ENCODE measurements around the gene SPATA17.
"Not testable (repeated sequence)": the region's sequence is repeated elsewhere in the genome, so short reads cannot be mapped to it uniquely, and the experiment has no call there.

Gene SPATA17

DNA sequence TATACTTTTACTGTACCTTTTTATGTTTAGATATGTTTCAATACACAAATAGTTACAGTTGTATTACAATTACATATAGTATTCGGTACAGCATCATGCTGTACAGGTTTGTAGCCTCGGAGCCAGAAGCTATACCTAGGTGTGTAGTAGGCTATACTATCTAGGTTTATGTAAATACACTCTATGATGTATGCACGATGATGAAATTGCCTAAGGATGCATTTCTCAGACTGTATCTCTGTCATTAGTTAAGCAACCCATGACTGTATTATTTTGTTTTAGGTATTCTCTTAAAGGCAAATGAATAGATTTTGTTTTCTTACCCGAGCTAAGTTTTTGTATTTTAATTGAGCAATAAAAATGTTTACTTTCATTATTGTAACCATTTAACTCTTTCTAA, 56.4 kb downstream of the SPATA17 start:
- DNase-seq = no peak

DNA sequence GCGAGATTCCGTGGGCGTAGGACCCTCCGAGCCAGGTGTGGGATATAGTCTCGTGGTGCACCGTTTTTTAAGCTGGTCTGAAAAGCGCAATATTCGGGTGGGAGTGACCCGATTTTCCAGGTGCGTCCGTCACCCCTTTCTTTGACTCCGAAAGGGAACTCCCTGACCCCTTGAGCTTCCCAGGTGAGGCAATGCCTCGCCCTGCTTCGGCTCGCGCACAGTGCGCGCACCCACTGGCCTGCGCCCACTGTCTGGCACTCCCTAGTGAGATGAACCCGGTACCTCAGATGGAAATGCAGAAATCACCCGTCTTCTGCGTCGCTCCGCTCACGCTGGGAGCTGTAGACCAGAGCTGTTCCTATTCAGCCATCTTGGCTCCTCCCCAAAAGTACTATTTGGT, 65.0 kb downstream of the SPATA17 start:
- not testable (repeated sequence) for DNase-seq

DNA sequence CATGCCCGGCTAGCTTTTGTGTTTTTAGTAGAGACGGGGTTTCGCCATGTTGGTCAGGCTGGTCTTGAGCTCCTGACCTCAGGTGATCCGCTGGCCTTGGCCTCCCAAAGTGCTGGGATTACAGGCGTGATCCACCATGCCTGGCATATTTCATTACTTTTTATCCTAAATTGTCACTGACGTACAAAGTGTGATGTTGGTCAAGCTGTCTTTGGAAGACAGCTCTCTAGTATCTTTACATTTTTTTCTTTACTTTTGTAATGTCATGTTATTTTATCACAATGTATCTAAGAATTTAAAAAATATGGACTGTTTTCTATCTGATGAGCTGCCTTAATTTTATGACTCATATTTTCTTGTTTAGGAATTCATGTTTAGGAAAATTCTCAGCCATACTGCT, 72.2 kb downstream of the SPATA17 start:
- DNase-seq = no peak

DNA sequence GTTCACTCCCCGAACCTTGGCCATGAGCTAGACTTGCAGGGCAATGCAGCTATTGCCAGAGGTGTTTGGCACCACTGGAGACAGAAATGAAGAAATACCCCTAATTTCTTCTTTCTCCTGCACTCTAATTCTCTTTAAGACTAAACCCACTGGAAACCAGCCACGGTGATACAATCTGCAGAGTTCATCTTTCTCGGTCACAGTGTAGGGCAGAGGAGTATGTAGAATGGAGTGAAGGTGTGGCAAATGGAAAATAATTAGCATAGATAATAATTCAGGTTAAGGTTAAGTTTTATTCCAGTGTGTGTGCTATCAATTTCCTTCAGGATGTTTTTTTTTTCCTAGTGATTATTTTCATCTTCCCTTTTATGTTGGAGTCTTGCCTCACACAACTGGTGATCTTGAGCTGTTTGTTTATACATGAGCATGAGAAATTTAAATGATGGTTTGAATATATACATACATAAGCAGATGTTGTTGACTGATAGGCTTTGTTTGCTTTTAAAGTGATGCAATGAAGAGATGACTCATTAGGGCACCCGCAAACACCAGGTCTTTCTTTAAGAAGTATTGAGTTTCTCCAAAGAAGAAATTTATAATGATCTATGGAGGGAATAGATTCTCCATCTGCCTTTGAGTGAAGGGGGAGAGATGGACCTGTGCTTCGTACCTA, 81.9 kb downstream of the SPATA17 start:
- no peak for DNase-seq

DNA sequence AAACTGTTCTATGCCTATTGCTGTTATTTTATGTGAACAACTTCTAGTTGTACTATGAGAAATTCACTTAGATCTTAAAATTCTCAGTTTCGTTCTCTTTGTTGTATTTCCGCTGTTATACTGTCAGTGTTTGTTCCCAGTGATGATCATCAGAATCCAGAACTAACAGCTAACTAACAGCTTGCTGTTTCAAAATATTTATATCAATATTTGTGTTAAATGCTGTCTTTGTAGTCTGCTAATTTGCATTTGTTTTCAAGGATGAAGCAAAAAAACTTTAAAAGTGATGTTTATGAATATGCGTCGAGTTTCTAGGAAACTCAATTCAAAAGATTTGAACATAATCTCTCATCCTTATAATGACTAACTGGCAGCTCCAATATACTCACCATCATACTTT, 84.5 kb downstream of the SPATA17 start:
- DNase-seq = no peak

DNA sequence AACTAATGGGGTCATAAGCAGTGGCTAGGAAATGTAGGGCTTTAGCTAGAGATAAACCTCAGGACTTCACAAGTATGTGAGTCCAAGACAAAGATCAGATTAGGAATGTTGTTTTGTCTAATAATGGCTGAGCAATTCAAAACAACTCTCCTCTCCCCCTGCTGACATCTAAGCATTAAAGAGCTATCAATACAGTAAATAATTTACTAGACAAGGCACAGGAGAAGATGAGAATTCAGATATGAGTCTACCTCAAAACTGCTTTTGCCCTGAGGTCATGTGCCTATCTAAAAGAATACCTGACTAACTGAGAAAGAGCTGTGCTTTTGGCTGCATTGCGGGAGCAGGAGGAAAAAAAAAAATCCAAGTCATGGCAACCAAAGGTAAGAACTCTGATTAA, 86.8 kb downstream of the SPATA17 start:
- no peak for DNase-seq

DNA sequence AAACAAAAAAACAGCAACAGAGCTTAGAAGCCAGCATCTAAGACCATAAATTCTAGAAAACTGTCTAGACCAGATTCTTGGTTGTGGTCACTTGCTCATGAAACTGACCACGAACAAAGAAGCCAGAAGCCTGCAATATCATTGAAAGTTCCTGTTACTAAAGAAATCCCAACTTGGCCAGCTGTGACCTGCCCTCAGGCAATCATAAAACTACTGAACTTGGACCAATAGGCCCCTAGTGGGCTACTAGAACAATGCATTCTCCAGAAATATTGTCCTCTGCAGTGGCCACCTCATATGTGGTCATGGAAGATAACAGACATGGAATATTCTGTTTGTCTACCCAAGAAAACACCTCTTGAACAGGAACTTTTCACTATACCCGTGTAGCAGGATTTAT, 87.7 kb downstream of the SPATA17 start:
- DNase-seq = no peak

DNA sequence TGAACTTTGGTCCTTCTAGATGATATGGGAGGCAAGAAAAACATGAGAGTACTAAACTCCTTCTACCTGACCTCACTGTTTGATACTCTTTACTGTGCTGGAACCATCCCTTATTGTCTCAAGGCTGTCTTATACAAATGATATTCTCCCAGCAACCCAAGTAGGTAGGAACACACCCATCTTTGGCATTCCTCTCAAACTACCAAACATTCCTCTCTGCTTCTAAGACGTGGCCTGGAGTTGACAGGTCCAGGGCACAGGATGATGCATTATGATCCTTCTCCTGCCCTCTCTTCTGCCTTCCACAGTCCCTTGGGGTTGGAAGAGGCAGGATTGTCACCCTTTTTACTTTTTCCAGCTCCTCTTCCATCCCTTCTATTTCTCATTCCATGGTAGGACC, 90.5 kb downstream of the SPATA17 start:
- no peak for DNase-seq

DNA sequence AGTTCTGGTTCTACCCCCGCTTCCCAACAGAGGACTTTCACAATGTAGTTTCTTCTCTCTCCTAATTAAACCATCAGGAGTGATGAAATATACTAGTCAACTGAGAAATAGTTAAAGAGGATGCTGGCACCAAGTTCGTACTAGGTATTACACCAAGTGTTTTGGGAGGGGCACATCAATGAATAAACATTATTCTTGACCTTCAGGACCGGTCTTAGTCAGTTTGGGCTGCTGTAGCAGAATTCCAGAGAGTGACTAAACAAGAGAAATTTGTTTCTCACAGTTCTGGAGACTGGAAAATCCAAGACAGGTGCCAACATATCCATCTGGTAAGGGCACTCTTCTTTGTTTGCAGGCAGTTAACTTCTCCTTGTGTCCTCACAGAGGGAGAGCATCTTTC, 103.8 kb downstream of the SPATA17 start:
- no peak for DNase-seq

DNA sequence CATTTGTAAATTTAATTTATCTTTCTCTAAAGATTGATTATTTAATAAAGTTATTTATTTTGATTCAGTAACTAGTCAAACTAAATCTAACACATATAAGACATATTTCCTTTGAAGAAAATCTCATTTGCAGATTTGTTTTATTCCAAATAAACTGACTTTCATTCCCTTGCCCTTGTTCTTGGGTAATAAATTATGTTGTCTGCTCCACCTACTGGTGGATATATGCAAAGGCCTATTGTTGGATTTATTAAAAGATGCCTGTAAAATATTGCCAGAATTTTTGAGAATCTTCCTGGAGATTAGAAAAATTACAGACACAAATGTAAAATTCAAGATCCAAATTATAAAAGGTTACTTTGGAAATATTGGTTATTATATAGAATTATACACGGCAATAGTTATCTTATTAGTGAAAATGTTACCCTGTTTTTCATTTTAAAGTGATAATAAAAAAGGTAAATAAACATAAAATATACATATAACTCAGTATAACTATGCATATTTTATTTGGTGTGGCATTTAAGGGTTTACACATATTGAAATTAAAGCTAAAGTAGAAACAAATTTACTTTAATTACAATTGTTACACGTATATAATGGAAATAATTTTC, 116.1 kb downstream of the SPATA17 start:
- DNase-seq = no peak

DNA sequence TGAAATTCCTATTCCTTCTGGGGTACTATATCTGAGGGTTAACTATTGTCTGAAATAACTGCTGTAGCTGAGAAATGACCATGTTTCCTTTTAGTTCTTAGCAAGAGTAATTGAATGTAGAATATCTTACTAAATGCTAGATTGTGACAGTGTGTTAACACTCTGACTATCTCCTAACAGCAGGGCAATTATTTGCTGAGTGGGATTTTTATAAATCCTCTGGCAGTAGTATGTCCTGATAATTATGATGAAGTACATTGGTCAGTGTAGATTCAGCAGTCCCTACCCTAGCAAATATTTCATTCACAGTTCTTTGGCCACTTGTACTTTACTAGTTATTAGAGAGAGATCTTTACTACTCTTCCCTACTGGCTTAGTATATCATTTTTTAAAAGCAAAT, 138.6 kb downstream of the SPATA17 start:
- DNase-seq = no peak

DNA sequence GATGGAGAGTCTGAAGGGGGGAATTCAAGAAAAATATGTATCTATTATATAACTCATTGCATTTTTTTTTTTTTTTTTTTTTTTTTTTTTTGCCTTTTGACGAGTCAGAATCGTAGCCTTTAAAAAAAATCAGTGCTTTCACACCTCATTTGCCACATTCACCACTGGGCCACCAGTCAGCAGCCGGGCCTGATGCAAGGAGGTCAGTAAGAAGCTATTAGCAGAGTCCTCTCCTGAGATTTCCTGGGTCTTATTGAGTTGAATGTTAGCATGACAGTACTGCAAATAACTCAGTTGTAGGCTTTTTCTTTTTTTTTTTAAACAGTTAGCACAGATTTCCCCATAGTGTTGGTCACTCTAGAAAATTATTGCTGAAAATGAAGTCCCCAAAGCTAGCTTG, 139.8 kb downstream of the SPATA17 start:
- no peak for DNase-seq

DNA sequence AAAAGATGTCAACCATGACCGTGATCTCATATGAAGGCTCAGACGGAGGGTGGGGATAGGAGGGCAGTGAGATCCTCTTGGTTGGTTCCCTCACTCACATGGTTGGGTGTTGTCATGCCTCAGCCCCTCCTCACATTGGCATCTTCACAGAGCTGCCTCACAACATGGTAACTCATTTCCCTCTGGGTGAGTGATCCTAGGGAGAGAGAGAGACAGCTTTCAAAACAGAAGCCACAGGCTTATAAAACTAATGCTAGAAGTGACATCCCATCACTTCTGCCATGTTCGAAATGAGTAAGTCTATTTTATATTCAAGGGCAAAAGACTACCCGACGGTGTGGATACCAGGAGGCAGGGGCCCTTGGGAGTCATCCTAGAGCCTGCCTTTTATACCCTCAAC, 145.5 kb downstream of the SPATA17 start:
- no peak for DNase-seq

DNA sequence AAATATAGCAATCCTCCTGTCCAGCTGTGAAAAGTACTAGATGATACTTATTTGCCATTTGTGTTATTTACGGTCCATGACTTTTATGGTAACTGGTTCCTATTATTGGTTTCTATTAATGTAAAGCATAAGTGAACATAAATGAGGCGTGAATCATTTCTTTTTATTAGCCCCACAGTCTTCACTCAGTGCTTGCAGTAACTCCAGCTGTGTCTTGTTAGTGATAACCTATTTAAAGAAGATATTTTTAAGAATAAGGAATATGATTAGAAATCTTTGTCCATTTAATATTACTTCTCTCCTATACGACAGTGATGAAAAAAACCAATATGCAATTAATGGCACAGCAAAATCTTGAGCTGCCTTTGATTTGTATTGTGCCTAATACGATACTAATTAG, 149.9 kb downstream of the SPATA17 start:
- DNase-seq = no peak

DNA sequence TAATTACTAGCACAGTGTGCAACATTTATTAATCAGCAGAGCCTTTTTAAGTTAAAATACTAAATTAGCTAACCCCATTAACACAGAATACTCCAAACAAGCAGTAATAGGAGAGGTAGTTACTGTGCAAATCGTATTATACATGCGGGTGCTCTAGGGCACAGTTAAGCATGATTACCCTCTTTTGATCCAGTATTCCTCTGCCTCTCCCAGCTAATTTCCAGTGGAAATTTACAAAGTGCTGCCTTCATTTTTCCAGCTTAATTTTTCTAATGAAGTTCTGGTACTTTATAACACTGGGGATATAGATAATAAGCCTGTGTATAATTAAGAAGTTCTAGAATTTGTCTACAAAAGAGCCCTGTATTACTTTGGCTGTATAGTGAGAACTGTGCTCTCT, 159.9 kb downstream of the SPATA17 start:
- no peak for DNase-seq

DNA sequence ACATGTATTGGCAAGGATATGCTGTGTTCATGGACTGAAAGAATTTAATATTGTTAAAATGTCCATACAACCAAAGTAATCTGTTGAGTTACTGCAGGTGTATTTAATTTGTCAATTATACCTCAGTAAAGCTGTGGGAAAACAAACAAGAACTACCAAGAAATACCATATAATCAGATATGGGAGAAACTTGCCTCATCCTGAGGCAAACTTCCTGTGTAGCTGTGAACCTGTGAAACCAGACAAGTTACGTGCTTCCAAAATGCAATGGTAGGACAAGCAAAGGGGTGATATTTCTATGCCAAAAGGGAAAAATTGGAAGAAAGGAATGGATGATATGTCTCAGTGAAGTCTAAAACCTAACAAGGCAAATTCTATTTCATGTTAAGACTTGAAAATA, 174.6 kb downstream of the SPATA17 start:
- DNase-seq = no peak

DNA sequence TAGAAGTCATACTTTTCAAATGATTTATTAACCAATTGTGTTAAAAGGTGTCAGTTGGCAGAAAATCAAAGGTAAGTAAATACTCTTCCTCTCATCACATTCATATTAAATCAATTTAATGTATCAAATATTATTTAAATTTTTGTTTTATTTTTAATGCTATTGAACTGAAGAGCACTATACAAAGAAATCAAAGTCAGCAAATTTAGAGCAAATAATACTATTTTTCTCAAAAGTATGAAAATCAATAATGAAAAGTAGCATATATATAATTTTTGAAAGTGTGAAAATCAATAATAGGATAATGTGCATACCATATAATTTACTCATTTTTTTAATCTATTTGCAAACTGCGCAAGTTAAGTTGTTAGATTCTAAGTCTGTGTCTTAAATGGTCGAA, 181.0 kb downstream of the SPATA17 start:
- no peak for DNase-seq

DNA sequence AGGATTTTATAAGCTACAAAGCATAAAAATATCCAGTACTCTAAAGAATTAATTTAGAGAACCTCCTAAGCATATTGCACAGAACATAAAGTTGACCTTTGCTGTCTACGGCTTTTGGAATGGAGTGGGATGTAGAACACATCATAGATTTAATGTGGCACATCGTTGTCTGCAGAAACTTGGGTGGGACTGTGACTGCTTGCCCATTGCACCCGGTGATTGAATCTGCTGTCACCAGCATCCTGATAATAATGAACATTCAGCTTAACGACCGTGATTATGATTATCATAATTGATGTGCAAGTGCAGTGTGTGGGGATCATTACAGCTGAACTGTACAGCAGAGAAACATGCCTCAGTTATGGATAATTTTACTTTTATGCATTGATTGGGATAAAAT, 181.9 kb downstream of the SPATA17 start:
- no peak for DNase-seq

DNA sequence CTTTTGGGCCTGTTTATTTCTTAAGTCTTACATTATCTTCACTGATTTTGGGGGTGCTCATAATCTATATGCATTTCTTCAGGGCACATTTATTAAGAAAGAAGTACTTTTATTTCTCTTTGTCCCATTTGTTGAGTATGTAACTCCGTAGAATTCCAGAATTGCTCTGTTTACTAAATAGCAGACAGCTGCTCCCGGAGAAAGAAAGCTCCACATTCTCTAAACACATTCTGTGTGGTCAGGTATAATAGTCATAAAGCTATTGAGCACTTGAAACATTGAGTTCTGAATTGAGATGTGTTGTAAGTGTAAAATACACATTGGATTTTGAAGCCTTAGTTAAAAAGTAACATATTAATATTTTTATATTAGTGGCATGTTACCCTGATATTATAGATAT, 206.5 kb downstream of the SPATA17 start:
- DNase-seq = no peak

DNA sequence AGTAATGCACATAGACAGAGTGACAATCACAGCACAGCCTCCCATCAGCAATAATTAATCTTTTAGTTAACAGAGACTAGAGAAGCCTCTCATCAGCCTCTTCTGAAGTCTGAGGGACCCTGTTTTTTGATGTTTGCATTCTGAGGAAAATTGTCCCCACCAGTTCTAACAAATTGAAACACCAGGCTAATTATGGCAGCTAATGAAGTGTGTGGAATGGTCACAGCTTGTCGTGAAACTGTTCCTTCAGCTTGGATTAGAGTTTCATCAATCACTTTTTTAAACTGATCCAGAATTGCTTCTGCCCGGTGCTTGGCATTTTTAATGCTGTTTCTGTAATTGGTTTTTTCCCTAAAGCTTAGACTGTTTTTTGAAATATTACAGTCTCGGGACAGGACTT, 208.0 kb downstream of the SPATA17 start:
- no peak for DNase-seq

DNA sequence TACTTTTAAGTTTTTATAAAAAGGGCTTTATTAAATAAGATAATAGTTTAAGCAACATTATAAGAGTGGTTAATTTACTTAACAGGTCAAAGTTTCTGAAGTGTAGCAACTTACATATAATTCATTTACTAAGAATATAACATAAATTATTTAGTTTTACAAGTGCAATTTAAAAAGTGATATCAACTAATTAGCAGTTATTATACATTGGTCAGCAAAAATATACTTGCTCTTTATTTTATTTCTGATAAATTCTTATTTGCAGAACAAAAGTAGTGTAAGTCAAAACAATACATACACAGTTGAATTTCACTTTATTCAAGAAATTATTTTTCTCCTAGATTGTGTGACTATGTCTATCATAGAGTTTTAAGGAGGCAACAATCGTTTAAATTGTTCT, 215.6 kb downstream of the SPATA17 start:
- no peak for DNase-seq

DNA sequence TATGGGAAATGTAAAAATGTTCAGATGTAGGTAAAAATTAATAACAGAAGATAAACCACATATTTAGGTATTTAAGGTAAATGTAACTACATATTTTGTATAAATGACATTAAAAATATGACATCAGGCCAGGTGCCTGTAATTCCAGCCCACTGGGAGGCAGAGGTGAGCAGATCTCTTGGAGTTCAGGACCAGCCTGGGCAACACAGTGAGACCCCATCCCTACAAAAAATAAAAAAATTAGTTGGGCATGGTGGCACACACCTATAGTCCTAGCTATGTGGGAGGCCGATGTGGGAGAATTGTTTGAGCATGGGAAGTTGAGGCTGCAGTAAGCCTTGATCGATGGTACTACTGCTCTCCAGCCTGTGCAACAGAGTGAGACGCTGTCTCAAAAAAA, 216.5 kb downstream of the SPATA17 start:
- no peak for DNase-seq

DNA sequence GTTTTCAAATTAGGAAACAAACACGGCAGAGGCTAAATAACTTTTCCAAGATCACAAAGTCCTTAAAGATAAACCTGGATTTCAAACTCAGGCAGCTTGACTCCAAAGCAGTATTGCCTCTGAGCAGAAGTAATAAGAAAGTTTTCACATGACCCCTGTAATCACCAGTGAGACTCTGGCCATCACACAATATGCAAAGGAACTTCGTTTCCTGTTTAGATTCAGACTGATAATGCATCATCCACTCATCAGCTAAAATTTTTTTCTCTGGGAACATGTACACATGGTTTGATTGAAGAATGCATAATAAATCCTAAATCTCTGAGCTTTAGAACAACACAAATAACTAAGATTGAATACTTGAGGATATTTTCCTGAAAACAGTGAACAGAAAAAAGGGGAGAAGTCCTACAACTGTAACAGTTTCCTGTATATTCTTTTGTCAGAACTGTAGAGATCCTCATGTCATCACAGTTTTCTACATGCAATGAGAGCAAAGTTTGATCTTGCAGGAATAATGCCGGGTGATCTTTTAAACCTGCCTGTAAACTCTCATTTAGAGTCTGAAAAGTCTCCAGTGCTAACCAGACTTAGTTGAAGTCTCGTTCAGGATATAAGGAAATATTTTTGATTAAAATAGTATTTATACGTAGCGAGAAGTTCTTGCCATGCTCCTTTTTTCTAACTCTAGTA, 225.3 kb downstream of the SPATA17 start:
- no peak for DNase-seq

DNA sequence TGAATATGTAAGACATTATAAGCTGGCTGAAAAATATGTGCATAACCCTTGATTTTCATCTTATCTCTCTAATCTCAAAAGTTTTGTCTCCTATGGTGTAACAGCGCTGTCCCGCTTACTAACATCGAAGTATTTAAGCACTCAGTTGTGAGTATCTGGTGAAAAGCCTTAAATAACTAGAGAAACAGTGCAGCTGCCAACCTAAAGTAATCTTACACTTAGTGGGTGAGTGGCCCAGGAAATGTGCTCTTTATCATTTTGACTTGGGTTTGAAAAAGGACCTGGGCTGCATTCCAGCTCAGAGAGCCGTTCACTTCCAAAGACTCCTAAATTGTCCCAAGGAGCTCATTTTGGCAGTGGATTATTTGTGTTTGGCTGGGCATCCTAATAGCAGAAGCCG, 225.9 kb downstream of the SPATA17 start:
- no peak for DNase-seq

DNA sequence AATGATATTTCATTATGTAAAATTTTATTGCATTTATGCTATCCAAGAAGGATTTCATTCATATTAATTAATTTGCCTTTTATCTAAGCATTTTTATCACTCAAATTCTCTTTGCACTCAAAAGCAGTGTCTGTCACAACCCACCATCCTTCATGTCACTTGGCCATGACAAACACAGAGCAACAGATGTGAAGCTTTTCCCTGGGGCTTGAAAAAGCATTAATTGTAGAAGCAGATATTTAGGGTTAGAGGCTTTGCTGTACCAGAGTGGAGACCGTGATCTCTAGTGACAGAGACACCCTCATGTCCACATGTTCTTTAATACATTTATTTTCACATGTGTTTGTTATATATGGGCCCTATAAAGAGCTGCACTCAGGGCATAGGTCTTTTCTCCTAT, 230.5 kb downstream of the SPATA17 start:
- no peak for DNase-seq

Measured in stimulated activated naive CD4-positive, alpha-beta T cell treated with Interleukin-2 at 50 U/mL for 16 hours (primary cell).